MCF 10A (cell line): Measurements from ENCODE around the gene CCDC83. TPM values are rescaled to one million over a fixed set of nuclear protein-coding genes. Genes with fewer than 3 reads are reported as not detected.
A peak's percentile ranks its signal among the peaks of the same experiment; 100 is the strongest.

Source experiments
- BruUV-seq: library from RNA; stranded (reverse); fragments of 400-500 nt; replicated peaks from 2 replicates; lab custom pipeline; 2021; lab: Mats Ljungman, UMichigan
- CTCF ChIA-PET: fragments of 300-600 bp; sonication (Branson Sonifier 250); formaldehyde crosslinking; extraction: SDS; loops from one replicate; lab custom pipeline; 2021; ENCODE audit warnings: antibody characterized with exemption, inconsistent platforms; lab: Yijun Ruan, JAX
- POLR2A ChIA-PET: fragments of 300-600, 350-650 bp; sonication (Branson Sonifier 250); formaldehyde crosslinking; extraction: SDS; loops from one replicate; lab custom pipeline; 2020; ENCODE audit warnings: antibody characterized with exemption, inconsistent platforms; lab: Yijun Ruan, JAX
- DNase-seq: peaks from one replicate; pipeline ENCODE4 v3.0.0-alpha.2; 2018; ENCODE audit not compliant: unreplicated experiment
- H3K27ac Mint-ChIP-seq: one replicate; pipeline ENCODE4 v1.8.0; 2022; ENCODE audit warnings: mild to moderate bottlenecking, low read depth, mixed read lengths; ENCODE audit not compliant: unreplicated experiment
- H3K27me3 Mint-ChIP-seq: one replicate; pipeline ENCODE4 v1.8.0; 2022; ENCODE audit warnings: mixed read lengths; ENCODE audit not compliant: insufficient read depth, unreplicated experiment
- H3K36me3 Mint-ChIP-seq: one replicate; pipeline ENCODE4 v1.8.0; 2022; ENCODE audit warnings: mild to moderate bottlenecking, moderate library complexity, mixed read lengths; ENCODE audit not compliant: insufficient read depth, unreplicated experiment
- H3K4me1 Mint-ChIP-seq: one replicate; pipeline ENCODE4 v1.8.0; 2022; ENCODE audit warnings: mixed read lengths; ENCODE audit not compliant: insufficient read depth, unreplicated experiment
- H3K4me3 Mint-ChIP-seq: one replicate; pipeline ENCODE4 v1.8.0; 2022; ENCODE audit warnings: mild to moderate bottlenecking, moderate library complexity, mixed read lengths; ENCODE audit not compliant: unreplicated experiment
- H3K9me3 Mint-ChIP-seq: one replicate; pipeline ENCODE4 v1.8.0; 2022; ENCODE audit warnings: mixed read lengths; ENCODE audit not compliant: unreplicated experiment
- intact Hi-C: fragments of 100-400 bp; cut with micrococcal nuclease; formaldehyde crosslinking; loops from 2 replicates; pipeline ENCODE4 v1.14.1; 2022
- total RNA-seq: library from RNA; stranded (reverse); gene quantifications from 2 replicates; pipeline ENCODE4 v1.2.3, GENCODE V29; 2022
- TF ChIP-seq, protein P1 (sequence below): fragments of 200-600 bp; IDR thresholded peaks from one replicate; pipeline ENCODE4 v1.8.0; 2022; ENCODE audit warnings: antibody characterized with exemption, mild to moderate bottlenecking; ENCODE audit not compliant: unreplicated experiment

Gene CCDC83
- total RNA-seq, 1 experiment from 2014 or later, result not detected

GRCh38 chr11:85811624-85812023 lies 43.6 kb upstream of the CCDC83 start:
- Mint-ChIP-seq H3K9me3 (no peaks in the 10 kb centered on the region), H3K27me3 (no peaks in the 10 kb centered on the region), H3K27ac (no peak overlapping the region), H3K36me3 (no peaks in the 10 kb centered on the region), H3K4me1 (peaks cover 20% of the 10 kb centered on the region), H3K4me3 (peak overlapping the region; percentile 69)
- intact Hi-C loops, result no loop called here
- TF ChIP-seq, protein P1, sequence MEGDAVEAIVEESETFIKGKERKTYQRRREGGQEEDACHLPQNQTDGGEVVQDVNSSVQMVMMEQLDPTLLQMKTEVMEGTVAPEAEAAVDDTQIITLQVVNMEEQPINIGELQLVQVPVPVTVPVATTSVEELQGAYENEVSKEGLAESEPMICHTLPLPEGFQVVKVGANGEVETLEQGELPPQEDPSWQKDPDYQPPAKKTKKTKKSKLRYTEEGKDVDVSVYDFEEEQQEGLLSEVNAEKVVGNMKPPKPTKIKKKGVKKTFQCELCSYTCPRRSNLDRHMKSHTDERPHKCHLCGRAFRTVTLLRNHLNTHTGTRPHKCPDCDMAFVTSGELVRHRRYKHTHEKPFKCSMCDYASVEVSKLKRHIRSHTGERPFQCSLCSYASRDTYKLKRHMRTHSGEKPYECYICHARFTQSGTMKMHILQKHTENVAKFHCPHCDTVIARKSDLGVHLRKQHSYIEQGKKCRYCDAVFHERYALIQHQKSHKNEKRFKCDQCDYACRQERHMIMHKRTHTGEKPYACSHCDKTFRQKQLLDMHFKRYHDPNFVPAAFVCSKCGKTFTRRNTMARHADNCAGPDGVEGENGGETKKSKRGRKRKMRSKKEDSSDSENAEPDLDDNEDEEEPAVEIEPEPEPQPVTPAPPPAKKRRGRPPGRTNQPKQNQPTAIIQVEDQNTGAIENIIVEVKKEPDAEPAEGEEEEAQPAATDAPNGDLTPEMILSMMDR, result no peak
- ChIA-PET CTCF (no interaction called here), POLR2A (no interaction called here)
- BruUV-seq, result no TSS peak
- DNase-seq, result no peak

DNA sequence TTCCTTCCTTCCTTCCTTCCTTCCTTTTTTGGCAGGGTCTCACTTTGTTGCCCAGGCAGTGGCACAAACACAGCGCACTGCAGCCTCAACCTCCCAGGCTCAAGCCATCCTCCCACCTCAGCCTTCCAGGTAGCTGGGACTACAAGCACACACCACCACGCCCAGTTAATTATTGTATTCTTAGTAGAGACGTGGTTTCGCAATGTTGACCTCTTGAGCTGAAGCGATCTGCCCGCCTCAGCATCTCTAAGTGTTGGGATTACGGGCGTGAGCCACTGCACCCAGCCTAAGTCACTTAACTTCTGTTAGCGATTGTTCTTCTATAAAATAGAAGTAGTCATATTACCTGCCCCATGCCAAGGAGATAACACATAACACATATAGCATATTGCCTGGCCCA lies 41.5 kb upstream of the CCDC83 start:
- ChIA-PET POLR2A (interaction anchor here (0.5 to 2.2 kb wide), 6 partner anchors 11 to 220 kb away, joined by 3 to 9 read pairs (median 3); no protein-coding TSS in a partner anchor), CTCF (interaction anchor here (0.5 to 3.4 kb wide), 5 partner anchors 8 to 92 kb away, joined by 3 to 19 read pairs (median 4); partner anchors contain the start of gene CCDC83)
- no TSS peak for BruUV-seq
- no peaks in the 10 kb centered on the region for H3K9me3 Mint-ChIP-seq
- intact Hi-C loops, result no loop called here
- no peaks in the 10 kb centered on the region for H3K36me3 Mint-ChIP-seq
- peak; percentile 63 for DNase-seq
- TF ChIP-seq, protein P1, result no peak
- H3K27me3 Mint-ChIP-seq, result no peaks in the 10 kb centered on the region
- no peak overlapping the region for H3K4me3 Mint-ChIP-seq
- H3K4me1 Mint-ChIP-seq, result peaks cover 16% of the 10 kb centered on the region
- H3K27ac Mint-ChIP-seq, result no peak overlapping the region

GRCh38 chr11:85815186-85815931 lies 39.8 kb upstream of the CCDC83 start:
- H3K36me3 Mint-ChIP-seq, result no peaks in the 10 kb centered on the region
- TF ChIP-seq, protein P1, result no peak
- ChIA-PET CTCF (interaction anchor here (1.0 to 3.4 kb wide), 2 partner anchors 11 to 90 kb away, joined by 3 to 19 read pairs; no protein-coding TSS in a partner anchor), POLR2A (interaction anchor here (1.0 to 2.2 kb wide), 3 partner anchors 8 to 30 kb away, joined by 3 to 9 read pairs (median 5); no protein-coding TSS in a partner anchor)
- no peak for DNase-seq
- BruUV-seq, result no TSS peak
- no peak overlapping the region for H3K27ac Mint-ChIP-seq
- no peak overlapping the region for H3K4me3 Mint-ChIP-seq
- no peaks in the 10 kb centered on the region for H3K27me3 Mint-ChIP-seq
- intact Hi-C loops, result no loop called here
- H3K4me1 Mint-ChIP-seq, result peaks cover 16% of the 10 kb centered on the region
- H3K9me3 Mint-ChIP-seq, result no peaks in the 10 kb centered on the region

GRCh38 chr11:85819441-85819840 lies 35.7 kb upstream of the CCDC83 start:
- Mint-ChIP-seq H3K9me3 (no peaks in the 10 kb centered on the region), H3K27ac (no peak overlapping the region), H3K36me3 (no peaks in the 10 kb centered on the region), H3K27me3 (no peaks in the 10 kb centered on the region), H3K4me1 (peaks cover 25% of the 10 kb centered on the region), H3K4me3 (no peak overlapping the region)
- DNase-seq, result no peak
- intact Hi-C loops, result no loop called here
- CTCF ChIA-PET, result interaction anchor here (0.6 kb wide), 2 partner anchors 11 to 120 kb away, joined by 3 to 4 read pairs; no protein-coding TSS in a partner anchor
- TF ChIP-seq, protein P1, result no peak
- POLR2A ChIA-PET, result interaction anchor here (0.6 to 0.7 kb wide), 2 partner anchors 52 to 170 kb away, joined by 3 read pairs; no protein-coding TSS in a partner anchor
- BruUV-seq, result no TSS peak
